Vagina (tissue), 2 donors: ENCODE data around the gene PHC2.

Experiments
- CTCF ChIP-seq, 3 experiments: fragments of 450-650 bp in 2 of 3; fragments of 200-600 bp in 1 of 3; sonication (generic) in 1 of 3; IDR thresholded peaks; one replicate each; pipeline ENCODE4 v1.5.1; 2017 to 2019; ENCODE audit warnings: antibody characterized with exemption in 3 of 3, mild to moderate bottlenecking in 2 of 3, moderate library complexity in 2 of 3
- POLR2A ChIP-seq, 2 donors: fragments of 450-650 bp; IDR thresholded peaks; one replicate each; pipeline ENCODE4 v1.6.1; 2017; ENCODE audit warnings: antibody characterized with exemption in 2 of 2, mild to moderate bottlenecking in 2 of 2, moderate library complexity in 2 of 2

GRCh38 chr1:33477451-33477850 is 46.6 kb upstream of the PHC2 start:
- TF ChIP-seq POLR2A (IDR thresholded peaks at IDR 0.05) (no peak), CTCF (IDR thresholded peaks at IDR 0.05) (no peak)
